ENCODE measurements around the gene MAMSTR. TPM values are rescaled to one million over a fixed set of nuclear protein-coding genes. Genes with fewer than 3 reads are reported as not detected.

Gene MAMSTR, protein sequence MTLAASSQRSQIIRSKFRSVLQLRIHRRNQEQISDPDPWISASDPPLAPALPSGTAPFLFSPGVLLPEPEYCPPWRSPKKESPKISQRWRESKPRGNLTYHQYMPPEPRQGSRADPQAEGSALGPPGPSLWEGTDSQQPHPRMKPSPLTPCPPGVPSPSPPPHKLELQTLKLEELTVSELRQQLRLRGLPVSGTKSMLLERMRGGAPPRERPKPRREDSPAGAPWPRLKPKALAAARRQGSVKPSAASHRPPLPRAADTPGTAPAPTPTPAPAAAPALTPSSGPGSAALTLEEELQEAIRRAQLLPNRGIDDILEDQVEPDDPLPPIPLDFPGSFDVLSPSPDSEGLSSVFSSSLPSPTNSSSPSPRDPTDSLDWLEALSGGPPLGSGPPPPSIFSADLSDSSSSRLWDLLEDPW
- polyA plus RNA-seq: 1.0 and 1.9 TPM in 2 replicates

DNA sequence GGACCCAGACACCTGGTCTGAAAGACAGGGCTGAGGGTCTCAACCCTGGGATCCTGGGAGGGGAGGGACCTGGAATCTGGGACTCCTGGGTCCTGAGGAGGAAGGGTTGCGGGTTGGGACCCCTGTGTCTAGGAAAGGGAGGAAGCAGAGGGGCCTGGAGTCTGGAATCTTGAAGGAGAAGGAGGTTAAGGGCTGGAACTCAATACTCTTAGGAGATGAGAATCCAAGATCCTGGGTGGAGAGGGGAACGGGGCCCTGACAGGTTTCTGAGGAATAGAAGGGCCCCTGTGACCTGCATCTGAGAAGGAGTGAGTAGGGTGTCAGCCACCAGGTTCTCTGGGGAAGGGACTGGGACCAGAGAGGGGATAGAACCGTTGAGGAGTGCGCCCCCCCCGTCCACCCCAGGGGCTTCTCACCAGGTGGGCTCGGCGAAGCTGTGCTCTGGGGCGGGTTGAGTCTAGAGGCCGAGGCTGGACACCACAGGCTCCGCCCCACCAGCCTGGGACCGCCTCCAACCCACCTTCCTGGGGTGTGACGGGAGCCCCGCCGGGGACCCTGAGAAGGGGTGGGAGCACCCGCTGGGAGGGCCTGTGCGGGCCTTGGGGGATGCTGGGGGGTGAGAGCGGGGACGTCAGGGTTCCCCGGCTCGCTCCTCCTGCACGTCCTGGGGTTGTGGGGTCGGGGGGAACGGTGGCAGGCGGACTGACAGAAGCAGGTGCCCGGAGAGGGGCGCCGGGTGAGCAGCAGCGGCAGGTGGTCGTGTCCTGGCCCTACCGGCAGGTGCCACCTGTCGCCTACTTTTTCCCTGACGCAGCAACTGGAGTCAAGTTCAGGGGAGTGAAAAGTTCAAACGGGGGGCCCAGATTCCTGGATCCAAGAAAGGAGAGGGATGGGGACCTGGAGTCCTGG is at the start of gene MAMSTR:
Gene MAMSTR, minus strand, starts transcription at position 463 of the 909 bp plus-strand sequence. CDS start 694 bp downstream, outside the sequence.

DNA sequence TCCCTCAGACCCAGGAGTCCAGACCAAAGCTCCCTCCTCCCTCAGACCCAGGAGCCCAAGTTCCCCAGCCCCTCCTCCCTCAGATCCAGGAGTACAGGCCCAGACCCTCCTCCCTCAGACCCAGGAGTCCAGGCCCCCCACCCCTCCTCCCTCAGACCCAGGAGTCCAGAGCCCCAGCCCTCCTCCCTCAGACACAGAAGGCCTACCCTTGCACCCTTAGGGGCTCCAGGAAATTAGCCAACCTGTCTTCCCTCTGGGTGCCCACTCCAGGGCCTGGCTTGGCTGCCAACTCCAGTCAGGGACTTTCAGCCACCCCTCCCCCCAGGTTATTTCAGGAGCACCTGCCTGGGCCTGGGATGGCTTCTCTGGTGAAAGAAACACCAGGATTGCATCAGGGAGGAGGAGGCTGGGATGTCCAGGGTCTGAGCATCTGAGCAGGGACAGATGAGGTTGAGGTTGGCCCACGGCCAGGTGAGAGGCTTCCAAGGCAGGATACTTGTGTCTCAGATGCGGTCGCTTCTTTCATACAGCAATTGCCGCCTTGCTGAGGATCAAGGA is 35.6 kb upstream of the MAMSTR start, which contains the start of gene FGF21:
Gene FGF21, plus strand, starts transcription at position 441 of the 558 bp plus-strand sequence. CDS start 713 bp downstream, outside the sequence.

DNA sequence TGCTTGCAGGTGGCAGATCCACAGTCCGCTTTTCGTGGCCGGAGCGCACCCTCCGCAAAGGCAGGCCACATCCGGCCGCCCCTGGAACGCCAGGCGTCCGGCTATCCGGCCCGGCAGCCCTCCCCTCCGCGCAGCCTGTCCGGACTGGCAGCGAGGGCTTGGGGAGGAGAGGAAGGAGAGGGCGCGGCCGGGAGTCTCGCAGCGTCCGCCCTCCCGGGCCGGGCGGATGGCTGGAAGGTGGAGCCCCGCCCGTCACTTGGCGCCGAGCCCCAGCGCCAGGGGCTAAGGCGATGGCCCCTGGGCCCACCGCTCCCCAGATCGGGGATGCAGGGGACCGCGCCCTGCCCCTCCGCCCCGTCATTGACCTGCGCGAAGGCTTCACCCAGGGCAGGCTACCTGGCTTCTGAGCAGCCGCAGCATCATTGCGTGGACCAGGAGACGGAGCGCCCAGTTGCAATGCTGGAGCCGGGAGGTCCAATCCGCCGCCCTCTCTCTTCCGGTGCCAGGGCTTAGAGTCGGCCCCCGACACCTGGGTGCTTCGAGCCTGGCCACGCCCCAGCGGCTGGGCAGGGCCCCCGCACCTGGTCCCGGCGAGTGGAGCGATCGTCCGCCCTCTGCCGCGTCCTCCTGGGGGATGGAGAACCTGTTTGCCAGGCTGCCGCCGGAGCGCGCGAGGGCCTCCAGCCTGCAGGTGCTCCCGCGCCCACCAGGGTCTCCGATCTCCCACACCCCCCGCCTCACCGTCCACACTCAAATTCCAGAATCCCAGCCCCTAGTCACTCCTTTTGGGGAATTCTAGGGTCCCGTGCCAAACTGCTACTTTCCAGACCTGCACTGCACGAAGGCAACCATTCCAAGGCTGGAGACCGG is 33.2 kb upstream of the MAMSTR start, which contains the start of gene FUT1:
Gene FUT1, minus strand, starts transcription at position 146 of the 870 bp plus-strand sequence. CDS start 1,360 bp downstream, outside the sequence.

DNA sequence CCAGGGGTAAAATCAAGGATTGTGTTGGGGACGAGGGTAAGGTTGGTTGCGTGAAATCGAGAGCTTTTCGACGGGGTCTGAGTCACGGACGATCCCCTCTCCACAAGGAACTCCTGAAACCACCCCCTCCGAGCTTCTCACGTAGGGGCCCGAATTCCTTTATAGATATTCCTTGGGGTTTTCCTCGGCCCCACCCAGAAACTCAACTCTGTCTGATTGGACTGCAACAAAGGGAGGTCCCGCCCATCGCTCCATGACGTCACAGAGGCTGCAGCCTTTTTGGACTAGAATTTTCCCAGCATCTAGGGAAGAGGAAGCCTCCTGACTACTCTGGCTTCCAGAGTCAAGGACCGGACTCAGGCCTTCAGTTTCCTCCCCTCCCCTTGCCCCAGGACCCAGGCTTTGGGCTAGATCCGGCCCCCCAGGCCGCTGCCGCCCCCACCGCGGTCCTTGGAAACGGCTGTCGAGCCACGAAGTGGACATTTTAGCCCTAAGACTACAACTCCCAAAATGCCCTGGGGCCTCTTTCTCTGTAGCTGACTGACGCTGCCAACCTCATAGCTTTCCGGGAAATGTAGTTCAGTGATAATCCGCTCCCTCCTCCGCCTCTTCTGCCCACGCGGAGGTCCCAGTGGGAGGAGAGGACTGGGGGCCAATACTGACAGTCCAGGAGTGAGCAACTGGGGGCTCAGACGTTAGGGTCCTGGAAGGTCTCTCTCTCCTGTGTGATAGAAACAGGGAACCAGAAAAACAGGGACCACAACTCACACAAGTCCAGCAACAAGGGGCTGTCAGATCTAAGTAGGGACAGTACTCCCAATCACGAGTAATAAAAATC is 27.4 kb upstream of the MAMSTR start, which contains the start of gene IZUMO1:
Gene IZUMO1, minus strand, starts transcription at position 172 of the 838 bp plus-strand sequence. CDS start 1,050 bp downstream, outside the sequence.

DNA sequence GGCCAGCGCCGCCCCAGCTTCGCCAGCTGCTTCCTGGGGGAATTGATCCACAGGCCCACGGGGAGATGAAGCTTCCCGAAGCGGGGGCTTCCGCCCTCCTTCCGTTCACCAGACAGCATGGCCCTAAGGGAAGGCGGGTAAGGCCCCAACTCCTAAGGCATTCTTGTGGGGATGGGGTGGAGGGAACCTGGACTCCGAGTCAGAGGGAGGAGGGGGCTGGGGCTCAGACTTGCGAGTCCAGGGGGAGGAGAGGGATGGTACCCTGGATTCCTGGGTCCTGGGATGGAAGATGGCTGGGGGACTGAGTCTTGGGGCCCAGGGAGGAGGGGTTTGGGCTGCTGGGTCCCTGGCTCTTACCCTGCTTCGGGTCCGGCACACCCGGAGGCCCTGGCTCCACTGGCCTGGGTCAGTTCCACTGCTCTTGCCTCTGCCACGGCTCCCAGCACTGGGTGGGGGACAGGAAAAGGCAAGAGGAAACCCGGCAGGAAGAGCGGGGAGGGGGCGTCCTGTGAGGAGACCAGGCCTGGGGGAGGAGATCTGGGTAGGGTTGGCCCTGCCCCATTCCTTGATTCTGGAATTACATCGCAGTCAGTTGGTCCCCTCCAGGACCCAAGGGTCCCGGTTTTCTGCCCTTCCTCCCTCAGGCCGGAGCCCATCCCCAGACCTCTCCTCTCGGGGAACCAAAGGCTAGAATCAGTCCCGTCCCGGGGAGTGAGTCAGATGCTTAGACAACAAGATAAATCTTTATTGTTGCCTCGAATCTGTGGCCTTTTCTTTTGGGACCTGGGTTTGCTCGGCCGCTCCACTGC is 20.8 kb upstream of the MAMSTR start, which contains the start of gene RASIP1:
Gene RASIP1, minus strand, starts transcription at position 447 of the 809 bp plus-strand sequence. Its CDS starts 328 bp downstream, at position 119.

DNA sequence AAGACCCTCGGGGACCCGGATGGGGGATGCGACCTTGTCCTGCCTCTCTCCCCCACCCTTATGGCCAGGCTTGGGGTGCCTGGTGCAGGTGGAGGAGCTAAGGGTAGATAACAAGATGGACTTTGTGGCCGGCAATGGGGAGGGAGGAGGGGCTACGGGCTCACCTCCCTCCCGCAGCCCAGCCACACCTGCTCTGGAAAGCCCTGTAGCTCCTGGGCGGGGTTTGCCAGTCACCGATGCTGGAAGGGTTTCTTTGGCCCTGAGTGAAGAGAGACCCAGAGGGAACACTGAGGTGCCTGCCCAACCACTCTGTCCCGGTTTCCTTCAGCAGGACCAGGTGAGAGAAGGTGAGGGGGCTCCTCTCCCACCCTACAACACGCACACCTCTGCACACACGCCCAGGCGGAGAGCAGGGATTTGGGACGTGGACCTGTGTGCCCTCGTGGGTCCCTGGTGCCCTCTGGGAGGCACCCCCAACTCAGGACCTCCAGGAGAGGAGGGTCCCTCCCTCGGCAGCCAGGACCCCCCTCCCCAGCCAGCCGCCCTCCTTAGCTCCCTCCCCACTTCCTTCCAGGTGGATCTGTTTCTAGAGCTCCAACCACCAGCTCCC is 23.7 kb downstream of the MAMSTR start, which contains the start of gene FUT2:
Gene FUT2, plus strand, starts transcription at position 229 of the 610 bp plus-strand sequence. CDS start 6,986 bp downstream, outside the sequence.

DNA sequence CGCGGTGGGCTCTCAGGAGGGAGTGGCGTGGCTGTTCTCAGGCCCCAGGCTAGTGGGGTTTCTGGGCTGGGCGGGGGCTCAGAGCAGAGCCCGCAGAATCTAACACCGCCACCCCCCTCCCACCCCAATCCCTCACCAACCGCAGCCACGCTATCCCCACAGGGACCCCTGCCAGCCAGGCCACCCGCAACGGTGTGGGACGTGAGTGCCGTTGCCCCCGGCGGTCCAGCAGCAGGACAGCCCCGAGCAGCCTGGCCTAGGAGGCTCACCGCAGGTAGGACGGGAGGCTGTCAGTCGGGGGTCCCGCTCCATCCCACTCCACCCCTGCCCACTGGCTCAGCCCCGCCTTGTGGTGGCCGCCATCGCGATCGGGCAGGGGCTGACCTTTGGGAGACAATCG is 46.5 kb downstream of the MAMSTR start, which contains the start of gene NTN5:
Gene NTN5, minus strand, starts transcription at position 24 of the 400 bp plus-strand sequence. CDS start 2,031 bp downstream, outside the sequence.

Other genes starting within 250 kb of the MAMSTR start
- 1.1 and 1.5 TPM in 2 replicates for gene LMTK3, start 207.9 kb downstream of the MAMSTR start, polyA plus RNA-seq
- 0.24 and 1.6 TPM in 2 replicates for gene SULT2B1, start 167.6 kb downstream of the MAMSTR start, polyA plus RNA-seq
- not detected in 2 replicates for gene SPACA4, start 113.0 kb downstream of the MAMSTR start, polyA plus RNA-seq
- gene FAM83E, start 104.6 kb downstream of the MAMSTR start, polyA plus RNA-seq: not detected in 2 replicates
- 216 and 328 TPM in 2 replicates for gene RPL18, start 100.5 kb downstream of the MAMSTR start, polyA plus RNA-seq
- gene SPHK2, start 100.2 kb downstream of the MAMSTR start, polyA plus RNA-seq: 0.34 and 0.75 TPM in 2 replicates
- 13.1 and 42.9 TPM in 2 replicates for gene DBP, start 82.3 kb downstream of the MAMSTR start, polyA plus RNA-seq
- 38.0 and 43.7 TPM in 2 replicates for gene CA11, start 73.5 kb downstream of the MAMSTR start, polyA plus RNA-seq
- 0.16 TPM in 1 of 2 replicates, not detected in the other for gene NTN5, start 46.7 kb downstream of the MAMSTR start, polyA plus RNA-seq
- gene FUT2, start 23.8 kb downstream of the MAMSTR start, polyA plus RNA-seq: 0.13 and 0.17 TPM in 2 replicates
- 0.25 and 1.0 TPM in 2 replicates for gene RASIP1, start 20.9 kb upstream of the MAMSTR start, polyA plus RNA-seq
- 1.9 TPM in 1 of 2 replicates, not detected in the other for gene IZUMO1, start 27.2 kb upstream of the MAMSTR start, polyA plus RNA-seq
- gene FUT1, start 32.9 kb upstream of the MAMSTR start, polyA plus RNA-seq: 0.06 TPM in 1 of 2 replicates, not detected in the other
- gene FGF21, start 35.8 kb upstream of the MAMSTR start, polyA plus RNA-seq: not detected in 2 replicates
- 5.8 and 6.6 TPM in 2 replicates for gene BCAT2, start 91.3 kb upstream of the MAMSTR start, polyA plus RNA-seq
- 12.4 and 12.5 TPM in 2 replicates for gene HSD17B14, start 116.8 kb upstream of the MAMSTR start, polyA plus RNA-seq
- gene PLEKHA4, start 148.9 kb upstream of the MAMSTR start, polyA plus RNA-seq: not detected in 2 replicates
- 1.7 TPM in 1 of 2 replicates, not detected in the other for gene PPP1R15A, start 152.7 kb upstream of the MAMSTR start, polyA plus RNA-seq
- gene TULP2, start 179.0 kb upstream of the MAMSTR start, polyA plus RNA-seq: not detected in 2 replicates
- 28.0 and 39.6 TPM in 2 replicates for gene NUCB1, start 180.6 kb upstream of the MAMSTR start, polyA plus RNA-seq
- gene DHDH, start 214.0 kb upstream of the MAMSTR start, polyA plus RNA-seq: not detected in 2 replicates
- gene BAX, start 235.2 kb upstream of the MAMSTR start, polyA plus RNA-seq: 1.0 TPM in 1 of 2 replicates, not detected in the other
- 471 and 609 TPM in 2 replicates for gene FTL, start 245.6 kb upstream of the MAMSTR start, polyA plus RNA-seq